ENCODE results near the gene TFDP1.

Gene TFDP1

DNA sequence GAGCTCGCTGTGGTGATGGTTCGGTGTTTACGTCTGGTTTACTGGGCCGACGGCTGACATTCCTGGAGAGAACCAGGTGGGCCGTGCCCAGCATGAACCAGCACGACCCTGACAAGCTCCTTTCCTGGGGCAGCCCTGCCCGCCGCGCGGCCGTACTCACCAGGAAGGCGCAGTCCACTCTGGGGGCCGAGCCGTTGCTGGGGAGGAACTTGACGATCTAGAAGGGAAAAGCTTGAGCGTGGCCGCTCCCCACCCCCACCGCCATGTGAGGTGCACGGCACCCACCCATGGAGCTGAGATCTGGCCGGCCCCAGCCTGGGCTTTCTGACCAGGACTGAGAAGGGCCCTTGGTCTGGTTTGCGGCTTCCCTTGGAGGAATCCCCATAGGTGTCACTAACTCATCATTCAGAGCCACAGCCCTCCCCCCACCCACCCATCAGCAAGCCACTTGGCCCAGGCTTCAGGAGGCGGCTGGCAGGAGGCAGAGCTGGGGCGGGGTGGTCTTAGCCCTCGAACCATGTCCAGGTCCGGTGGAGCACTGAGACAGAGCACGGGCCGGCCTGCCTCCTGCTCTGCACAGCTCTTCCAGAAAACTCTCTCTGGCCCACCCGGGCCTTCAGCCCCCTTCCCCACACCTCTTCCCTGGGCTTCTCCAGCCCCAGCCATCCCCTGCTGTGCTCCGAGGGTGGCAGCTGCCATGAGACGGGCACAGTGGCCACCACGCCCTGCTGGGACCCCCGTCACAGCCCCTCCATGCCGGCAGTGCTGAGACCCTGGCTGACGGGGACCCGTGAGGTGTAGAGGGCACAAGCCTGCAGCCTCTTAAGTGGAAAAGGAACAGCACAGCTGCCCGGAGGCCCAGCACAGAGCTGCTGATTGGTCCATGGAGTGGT lies 67.2 kb downstream of the TFDP1 start:
- DNase-seq (ENCODE audit: low spot score), result no peak

- no peak for DNase-seq (ENCODE audit: low spot score)
Measured at GRCh38 chr13:113652404-113653263, 68.1 kb downstream of the TFDP1 start.

- peak; percentile 19 for DNase-seq (ENCODE audit: low spot score)
Measured at GRCh38 chr13:113653264-113654174, 69.0 kb downstream of the TFDP1 start.

DNA sequence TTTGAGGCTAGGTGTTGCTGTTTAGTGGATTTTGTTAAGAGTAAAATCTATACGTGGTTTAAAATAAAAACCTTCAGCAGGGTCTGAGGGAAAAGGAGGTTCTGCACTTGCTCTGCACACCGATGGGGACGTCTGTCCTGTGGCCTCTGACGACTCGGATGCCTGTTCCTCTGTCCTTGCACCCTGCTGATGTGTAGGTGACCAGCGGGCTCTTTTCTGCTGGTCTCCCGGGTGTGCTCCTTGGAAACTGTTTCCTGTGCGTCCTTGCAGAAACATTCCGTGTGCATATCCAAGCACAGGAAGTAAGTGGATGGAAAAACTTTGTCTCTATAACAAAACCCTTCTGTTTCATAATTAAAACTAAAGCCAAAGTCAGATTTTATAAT lies 69.6 kb downstream of the TFDP1 start:
- DNase-seq (ENCODE audit: low spot score), result no peak

DNA sequence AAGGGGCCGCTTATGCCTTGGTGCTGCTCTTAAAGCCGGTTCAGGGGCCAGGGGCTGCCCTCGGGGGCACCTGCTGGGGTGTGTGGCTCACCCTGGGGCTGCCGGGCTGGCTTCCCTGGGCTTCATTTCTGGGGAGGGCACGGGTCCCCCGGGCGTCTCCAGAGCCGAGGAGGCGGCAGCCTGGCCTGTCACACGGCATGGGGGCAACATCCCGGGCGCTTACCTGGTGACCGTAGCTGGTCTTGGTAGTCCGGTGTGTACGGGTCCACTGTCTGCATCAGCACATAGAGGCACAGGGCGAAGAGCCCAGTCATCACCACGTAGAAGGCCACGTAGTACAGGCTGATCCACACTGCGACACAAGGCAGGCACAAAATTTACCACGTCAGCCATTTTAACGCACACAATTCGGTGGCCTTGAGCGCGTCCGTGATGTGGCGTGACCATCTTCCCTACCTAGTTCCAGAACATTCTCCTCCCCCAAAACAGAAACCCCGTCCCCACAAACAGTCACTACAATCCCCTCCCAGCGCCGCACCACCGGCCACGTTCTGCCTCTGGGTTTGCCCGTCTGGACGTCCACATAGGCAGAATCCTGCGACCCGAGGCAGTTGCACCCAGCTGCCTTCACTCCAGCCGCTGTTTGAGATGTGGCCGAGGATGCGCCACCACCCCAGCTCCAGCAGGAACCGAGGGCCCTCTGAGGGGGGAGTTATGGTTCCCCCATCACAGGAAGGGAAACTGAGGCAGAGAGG lies 70.2 kb downstream of the TFDP1 start:
- no peak for DNase-seq (ENCODE audit: low spot score)

GRCh38 chr13:113655346-113656002 lies 70.9 kb downstream of the TFDP1 start:
- DNase-seq (ENCODE audit: low spot score), result peak; percentile 2

DNA sequence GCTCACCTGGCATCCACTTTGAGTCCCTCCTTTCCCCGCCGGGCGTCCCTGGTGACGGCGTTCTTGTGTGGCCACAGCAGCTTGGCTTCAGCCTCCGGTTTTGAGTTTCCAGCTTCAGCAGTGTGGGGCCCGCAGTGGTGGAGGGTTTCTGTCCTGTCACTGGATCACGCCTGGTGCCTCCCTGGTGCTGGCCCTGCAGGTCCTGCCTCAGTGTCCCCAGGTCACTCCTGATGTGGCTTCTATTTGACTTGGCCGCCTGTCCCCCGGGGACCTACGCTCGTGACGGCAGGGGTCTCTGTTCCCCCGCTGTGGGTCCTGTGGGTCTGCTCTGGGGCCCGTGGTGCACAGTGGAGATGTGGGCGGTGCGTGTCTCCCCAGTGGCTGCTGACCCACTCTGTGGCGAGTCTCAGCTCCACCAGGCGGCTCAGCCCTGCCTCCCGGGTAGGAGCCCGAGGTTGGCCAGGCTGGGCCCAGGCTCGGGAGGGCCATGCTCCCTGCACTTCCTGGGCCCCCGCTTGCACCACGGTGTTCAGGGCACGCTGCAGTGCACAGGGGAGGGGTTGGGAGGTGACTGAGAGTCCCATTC lies 71.5 kb downstream of the TFDP1 start:
- DNase-seq (ENCODE audit: low spot score), result no peak

DNA sequence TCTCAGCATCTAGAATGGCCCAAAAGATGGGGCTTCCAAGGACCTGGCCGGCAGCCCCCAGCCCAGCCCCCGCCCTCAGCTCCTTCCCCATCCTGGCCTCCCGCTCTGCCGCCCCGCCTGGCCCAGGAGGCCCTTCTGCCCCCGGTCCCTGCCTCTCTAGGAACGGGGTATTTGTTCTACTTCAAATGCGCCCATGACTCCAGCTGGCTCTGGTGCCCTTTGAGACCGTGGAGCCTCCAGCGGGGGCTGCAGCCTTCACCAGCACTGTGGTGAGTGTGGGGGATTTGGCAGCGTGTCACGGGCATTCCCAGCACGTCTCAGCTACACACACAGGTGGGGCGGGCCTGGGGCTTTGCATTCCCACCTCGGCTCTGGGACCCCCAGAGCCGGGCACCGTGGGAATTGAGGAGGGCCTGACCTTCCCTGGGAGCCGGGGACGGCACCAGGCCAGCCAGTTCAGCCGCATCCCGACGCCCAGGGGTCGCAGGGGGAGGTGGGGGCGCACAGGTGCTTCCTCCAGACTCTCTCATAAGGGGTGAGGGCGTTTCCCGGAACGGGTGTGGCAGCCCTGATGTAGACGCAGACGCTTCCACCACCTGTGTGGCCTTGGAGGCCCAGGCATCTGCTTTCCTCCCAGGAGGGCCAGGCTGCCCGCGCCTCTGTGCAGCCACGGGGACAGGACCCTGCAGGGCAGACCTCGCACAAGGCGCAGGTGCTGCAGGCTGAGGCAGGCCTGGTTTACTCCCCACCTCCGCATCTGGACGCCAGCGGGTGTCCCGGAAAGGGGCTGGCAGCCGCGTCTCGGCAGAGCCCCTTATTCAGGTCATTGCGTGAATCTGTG lies 72.5 kb downstream of the TFDP1 start:
- DNase-seq (ENCODE audit: low spot score), result no peak

DNA sequence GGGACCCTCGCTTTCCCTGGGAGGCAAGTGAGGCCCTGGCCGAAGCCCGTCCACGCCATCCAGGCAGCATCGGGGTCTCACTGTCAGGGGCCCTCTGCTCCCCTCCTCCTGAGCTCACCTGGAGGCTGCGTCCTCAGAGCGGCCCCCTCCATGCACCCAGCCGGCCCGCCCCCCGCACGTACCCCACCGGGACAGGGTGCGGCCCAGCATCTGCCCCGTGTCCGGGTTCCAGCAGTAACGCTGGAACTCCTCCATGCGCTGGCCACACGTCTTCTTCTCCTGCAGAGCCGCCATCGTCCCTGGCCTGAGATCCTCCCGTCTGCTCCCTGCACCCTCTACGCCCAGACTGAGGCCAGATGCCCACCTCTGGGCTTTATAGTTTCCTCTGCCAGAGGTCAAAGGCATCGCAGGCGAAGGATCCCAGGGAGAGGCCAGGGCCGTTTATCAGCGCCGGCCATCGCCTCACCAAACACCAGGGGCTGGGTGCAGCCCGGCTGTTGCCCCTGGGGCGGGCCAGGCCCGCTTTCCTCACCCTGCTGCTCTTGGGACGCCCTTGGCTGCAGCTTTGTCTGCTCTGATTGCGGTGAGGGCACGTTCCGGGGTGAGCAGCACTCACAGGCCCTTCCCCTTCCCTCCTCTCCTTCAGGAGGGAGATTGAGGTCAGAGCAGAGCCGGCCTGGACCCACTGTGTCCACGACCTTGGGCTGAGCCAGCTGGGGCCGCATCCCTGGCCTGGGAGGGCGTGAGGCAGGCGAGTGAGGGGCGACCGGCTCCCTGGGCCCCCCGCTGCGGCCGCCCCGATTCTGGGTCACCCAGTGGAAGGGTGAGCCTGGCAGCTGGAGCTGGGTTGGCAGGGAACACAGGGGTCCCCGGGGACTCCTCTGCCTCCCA lies 73.5 kb downstream of the TFDP1 start, which contains the start of gene ATP4B:
Gene ATP4B, minus strand, starts transcription at position 348 of the 891 bp plus-strand sequence. Its CDS starts 54 bp downstream, at position 294.
- no peak for DNase-seq (ENCODE audit: low spot score)

DNA sequence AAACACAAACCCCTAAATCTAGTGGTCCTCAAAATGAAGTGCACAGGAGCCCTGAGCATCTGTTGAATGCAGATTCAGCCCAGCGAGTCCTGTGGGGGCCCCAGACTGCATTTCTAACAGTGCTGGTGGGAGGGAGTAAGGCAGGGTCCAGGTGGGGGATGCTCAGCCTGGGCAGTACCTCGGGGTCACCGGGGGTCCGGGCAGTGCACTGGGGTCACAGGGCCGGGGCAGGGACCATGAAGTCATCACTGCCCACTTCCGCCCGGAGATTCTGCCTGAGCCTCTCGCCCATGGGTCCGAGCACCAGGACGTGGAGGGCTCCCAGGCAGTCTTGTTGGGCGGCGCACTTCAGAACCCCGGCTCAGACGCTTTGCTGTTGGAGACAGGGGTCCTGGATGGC lies 74.3 kb downstream of the TFDP1 start:
- DNase-seq (ENCODE audit: low spot score), result no peak

- DNase-seq (ENCODE audit: low spot score), result no peak
Measured at GRCh38 chr13:113659337-113659736, 74.8 kb downstream of the TFDP1 start.

- no peak for DNase-seq (ENCODE audit: low spot score)
Measured at GRCh38 chr13:113660066-113660465, 75.5 kb downstream of the TFDP1 start.

DNA sequence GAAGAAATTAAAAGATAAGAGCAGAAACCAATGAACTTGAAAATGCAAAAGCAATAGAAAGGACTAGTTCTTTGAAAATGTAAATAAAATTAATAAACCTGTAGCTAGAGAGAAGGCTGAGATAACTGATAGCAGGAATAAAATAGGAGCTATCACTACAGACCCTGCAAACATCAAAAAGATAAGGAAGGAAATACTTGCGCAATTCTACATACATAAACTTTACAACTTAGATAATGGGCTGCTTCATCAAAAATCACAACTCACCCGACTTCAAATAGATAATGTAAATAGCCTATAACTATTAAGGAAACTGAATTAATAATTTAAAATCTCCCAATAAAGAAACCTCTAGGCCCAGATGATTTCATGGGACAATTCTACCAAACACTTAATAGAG lies 77.0 kb downstream of the TFDP1 start:
- no peak for DNase-seq (ENCODE audit: low spot score)

- DNase-seq (ENCODE audit: low spot score), result no peak
Measured at GRCh38 chr13:113663934-113664333, 79.4 kb downstream of the TFDP1 start.

- DNase-seq (ENCODE audit: low spot score), result no peak
Measured at GRCh38 chr13:113664751-113665596, 80.4 kb downstream of the TFDP1 start.

GRCh38 chr13:113665597-113666328 lies 81.2 kb downstream of the TFDP1 start:
- no peak for DNase-seq (ENCODE audit: low spot score)

GRCh38 chr13:113666329-113666670 lies 81.7 kb downstream of the TFDP1 start:
- no peak for DNase-seq (ENCODE audit: low spot score)
